HL-60/S4 (cell line): ENCODE data around the gene RGP1.

Experiments
- in situ Hi-C: fragments of 300-500 bp; cut with MboI; formaldehyde crosslinking; loops from 2 replicates; pipeline ENCODE4 v1.14.3; 2022; ENCODE audit warnings: low sequenced_read_pairs

RGP1 gene

GRCh38 chr9:35798658-35799374, 49.7 kb downstream of the RGP1 start:
- in situ Hi-C loops = loop anchor here (25.0 kb wide), 1 partner anchor 88 kb away; no protein-coding TSS in a partner anchor

DNA sequence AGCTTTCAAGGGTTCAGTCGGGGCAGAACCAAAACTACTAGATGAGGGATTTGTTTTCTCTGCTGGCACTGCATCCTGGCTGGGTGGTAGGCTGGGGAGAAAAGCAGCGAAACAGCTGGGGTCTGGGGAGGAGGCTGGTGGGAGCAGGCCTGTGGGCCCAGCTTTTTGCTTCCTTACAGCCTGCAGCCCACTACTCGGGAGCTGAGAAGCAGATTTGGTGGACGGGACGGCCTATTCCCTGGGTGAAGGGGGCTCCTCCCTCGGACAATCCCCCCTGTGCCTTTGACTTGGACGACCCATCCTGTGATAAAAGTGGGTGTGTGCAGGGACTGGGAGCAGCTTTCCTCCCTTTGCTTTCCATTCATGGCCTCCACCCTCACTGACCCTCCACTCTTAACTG, 51.4 kb downstream of the RGP1 start:
- in situ Hi-C loops = no loop called here

GRCh38 chr9:35801328-35802128, 52.4 kb downstream of the RGP1 start:
- in situ Hi-C loops = no loop called here

DNA sequence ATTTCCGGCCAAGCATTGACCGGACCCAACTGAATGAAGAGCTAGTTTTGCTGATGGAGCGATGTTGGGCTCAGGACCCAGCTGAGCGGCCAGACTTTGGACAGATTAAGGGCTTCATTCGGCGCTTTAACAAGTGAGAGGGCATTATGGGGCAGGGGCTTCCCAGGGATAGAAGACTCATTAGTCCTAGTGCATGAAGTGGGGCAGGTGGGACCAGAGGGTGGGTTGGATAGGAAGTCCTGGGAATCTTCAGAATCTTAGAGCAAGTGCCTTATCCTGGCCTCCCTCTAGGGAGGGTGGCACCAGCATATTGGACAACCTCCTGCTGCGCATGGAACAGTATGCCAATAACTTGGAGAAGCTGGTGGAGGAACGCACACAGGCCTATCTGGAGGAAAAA, 57.0 kb downstream of the RGP1 start:
- in situ Hi-C loops = no loop called here
